Prostate gland (tissue), 2 donors: ENCODE results near the gene CROCC.

Experiments
- POLR2A ChIP-seq: fragments of 450-650 bp; IDR thresholded peaks from one replicate; pipeline ENCODE4 v1.6.1; 2016; ENCODE audit warnings: antibody characterized with exemption, mild to moderate bottlenecking
- TF ChIP-seq, protein P1 (sequence below), 4 experiments: fragments of 200-600 bp in 2 of 4; fragments of 450-650 bp in 2 of 4; sonication (generic) in 2 of 4; IDR thresholded peaks; 1 replicate in 3 of 4; 2 replicates in 1 of 4; pipeline ENCODE4 v1.5.1; 2016 to 2019; ENCODE audit warnings: antibody characterized with exemption in 4 of 4, mild to moderate bottlenecking in 2 of 4, moderate library complexity in 2 of 4

DNA sequence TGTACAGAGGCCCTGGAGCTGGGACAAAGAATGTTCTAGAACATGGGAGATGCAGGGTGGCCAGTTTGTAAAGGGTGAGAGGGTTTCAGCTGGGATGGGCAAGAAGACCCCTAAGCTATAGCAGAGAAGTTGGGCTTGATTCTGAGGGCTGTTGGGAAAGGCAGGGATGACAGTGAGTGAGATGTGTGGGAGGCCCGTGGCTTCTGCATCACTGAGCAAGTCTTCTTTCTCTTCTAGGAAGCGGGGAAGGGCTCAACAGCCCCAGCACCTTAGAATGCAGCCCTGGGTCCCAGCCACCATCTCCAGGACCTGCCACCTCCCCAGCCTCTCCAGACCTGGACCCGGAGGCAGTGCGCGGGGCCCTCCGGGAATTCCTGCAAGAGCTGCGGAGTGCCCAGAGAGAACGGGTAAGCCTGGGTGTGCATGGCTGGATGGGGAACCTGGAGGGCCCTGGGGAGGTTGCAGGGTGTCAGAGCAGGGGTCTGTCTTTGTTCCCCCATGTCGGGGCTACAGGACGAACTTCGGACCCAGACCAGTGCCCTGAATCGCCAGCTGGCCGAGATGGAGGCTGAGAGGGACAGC lies 43.8 kb downstream of the CROCC start:
- TF ChIP-seq POLR2A: no peak
- TF ChIP-seq, protein P1, sequence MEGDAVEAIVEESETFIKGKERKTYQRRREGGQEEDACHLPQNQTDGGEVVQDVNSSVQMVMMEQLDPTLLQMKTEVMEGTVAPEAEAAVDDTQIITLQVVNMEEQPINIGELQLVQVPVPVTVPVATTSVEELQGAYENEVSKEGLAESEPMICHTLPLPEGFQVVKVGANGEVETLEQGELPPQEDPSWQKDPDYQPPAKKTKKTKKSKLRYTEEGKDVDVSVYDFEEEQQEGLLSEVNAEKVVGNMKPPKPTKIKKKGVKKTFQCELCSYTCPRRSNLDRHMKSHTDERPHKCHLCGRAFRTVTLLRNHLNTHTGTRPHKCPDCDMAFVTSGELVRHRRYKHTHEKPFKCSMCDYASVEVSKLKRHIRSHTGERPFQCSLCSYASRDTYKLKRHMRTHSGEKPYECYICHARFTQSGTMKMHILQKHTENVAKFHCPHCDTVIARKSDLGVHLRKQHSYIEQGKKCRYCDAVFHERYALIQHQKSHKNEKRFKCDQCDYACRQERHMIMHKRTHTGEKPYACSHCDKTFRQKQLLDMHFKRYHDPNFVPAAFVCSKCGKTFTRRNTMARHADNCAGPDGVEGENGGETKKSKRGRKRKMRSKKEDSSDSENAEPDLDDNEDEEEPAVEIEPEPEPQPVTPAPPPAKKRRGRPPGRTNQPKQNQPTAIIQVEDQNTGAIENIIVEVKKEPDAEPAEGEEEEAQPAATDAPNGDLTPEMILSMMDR (IDR thresholded peaks at IDR 0.05): no peak
